Caco-2 (cell line): ENCODE results near the gene PLEKHA6. TPM values are rescaled to one million over a fixed set of nuclear protein-coding genes. Genes with fewer than 3 reads are reported as not detected.

Experiments
- BruUV-seq: library from RNA; stranded (reverse); fragments of 400-500 nt; replicated peaks from 2 replicates; lab custom pipeline; 2021; lab: Mats Ljungman, UMichigan
- CTCF ChIA-PET: fragments of 300-600 bp; sonication (Branson Sonifier 250); formaldehyde crosslinking; loops from one replicate; lab custom pipeline; 2022; ENCODE audit warnings: antibody characterized with exemption; lab: Charles Lee
- POLR2A ChIA-PET: fragments of 300-600 bp; sonication (Branson Sonifier 250); formaldehyde crosslinking; loops from one replicate; lab custom pipeline; 2022; ENCODE audit warnings: antibody characterized with exemption; lab: Charles Lee
- DNase-seq, 2 experiments: peaks; one replicate each; pipeline versions ENCODE4 v3.0.0 to v3.0.0-alpha.2; 2020 to 2022
- H3K27me3 ChIP-seq: replicated peaks from 2 replicates; pipeline ENCODE4 v1.6.0; 2011; ENCODE audit warnings: low read length; ENCODE audit not compliant: control insufficient read depth, insufficient read depth
- H3K36me3 ChIP-seq: 2 replicates; pipeline ENCODE4 v1.5.1; 2011; ENCODE audit warnings: low read length; ENCODE audit not compliant: control insufficient read depth, insufficient read depth
- H3K4me1 ChIP-seq: fragments of 250-450 bp; sonication (Bioruptor Pico); 2 replicates; pipeline ENCODE4 v1.5.1; 2020; ENCODE audit warnings: mild to moderate bottlenecking
- H3K4me3 ChIP-seq: 2 replicates; pipeline ENCODE4 v1.5.1; 2011; ENCODE audit warnings: low read depth, mild to moderate bottlenecking, control low read depth, low read length
- H3K9me3 ChIP-seq: fragments of 250-450 bp; sonication (Bioruptor Pico); 2 replicates; pipeline ENCODE4 v1.5.1; 2020; ENCODE audit warnings: mild to moderate bottlenecking, moderate library complexity
- H3K27ac Mint-ChIP-seq: one replicate; pipeline ENCODE4 v1.8.0; 2022; ENCODE audit warnings: mixed read lengths; ENCODE audit not compliant: unreplicated experiment
- H3K27me3 Mint-ChIP-seq: one replicate; pipeline ENCODE4 v1.8.0; 2022; ENCODE audit warnings: mixed read lengths; ENCODE audit not compliant: insufficient read depth, unreplicated experiment
- H3K36me3 Mint-ChIP-seq: one replicate; pipeline ENCODE4 v1.8.0; 2022; ENCODE audit warnings: mild to moderate bottlenecking, mixed read lengths; ENCODE audit not compliant: insufficient read depth, unreplicated experiment
- H3K4me1 Mint-ChIP-seq: one replicate; pipeline ENCODE4 v1.8.0; 2022; ENCODE audit warnings: low read depth, mixed read lengths; ENCODE audit not compliant: unreplicated experiment
- H3K4me3 Mint-ChIP-seq: one replicate; pipeline ENCODE4 v1.8.0; 2022; ENCODE audit warnings: mild to moderate bottlenecking, moderate library complexity, mixed read lengths; ENCODE audit not compliant: unreplicated experiment
- H3K9me3 Mint-ChIP-seq: one replicate; pipeline ENCODE4 v1.8.0; 2022; ENCODE audit warnings: mixed read lengths; ENCODE audit not compliant: unreplicated experiment
- intact Hi-C: fragments of 100-400 bp; cut with micrococcal nuclease; formaldehyde crosslinking; loops from one replicate; pipeline ENCODE4 v1.10.0; 2022; ENCODE audit not compliant: unreplicated experiment
- total RNA-seq: library from RNA; stranded (reverse); gene quantifications from 2 replicates; pipeline ENCODE4 v1.2.3, GENCODE V29; 2022
- TF ChIP-seq, protein P1 (sequence below), 2 experiments: fragments of 200-600 bp in 1 of 2; IDR thresholded peaks; 1 replicate in 1 of 2; 2 replicates in 1 of 2; pipeline versions ENCODE4 v1.5.1 to v1.8.0; 2011 to 2022; ENCODE audit warnings: antibody characterized with exemption in 1 of 2, control low read depth in 1 of 2, inconsistent platforms in 1 of 2, low read depth in 1 of 2, low read length in 1 of 2, mild to moderate bottlenecking in 1 of 2, moderate library complexity in 1 of 2; ENCODE audit not compliant: insufficient read depth in 1 of 2, severe bottlenecking in 1 of 2, unreplicated experiment in 1 of 2

PLEKHA6 gene
- total RNA-seq, 1 experiment from 2014 or later = 18.8 TPM

DNA sequence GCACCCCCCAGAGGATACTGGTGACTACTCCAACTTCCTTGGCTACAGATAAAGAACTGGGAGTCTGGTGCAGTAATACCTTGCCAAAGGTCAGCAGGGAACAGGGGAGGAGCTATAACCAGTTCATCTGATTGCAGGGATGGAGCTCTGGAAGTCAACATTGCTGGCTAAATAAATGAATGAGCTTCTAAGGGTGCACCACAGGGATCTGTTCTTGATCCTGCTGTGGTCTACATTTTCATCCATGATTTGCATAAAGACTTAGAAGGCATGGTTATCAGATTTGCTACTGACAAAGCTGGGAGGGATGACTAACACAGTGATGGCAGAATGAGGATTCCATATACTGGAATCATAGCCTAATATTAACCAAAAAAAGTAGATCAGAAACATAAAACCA lies 18.3 kb downstream of the PLEKHA6 start:
- Histone ChIP-seq H3K9me3 (no peaks in the 10 kb centered on the region), H3K36me3 (no peaks in the 10 kb centered on the region; the same call in 1 of the 2 replicates), H3K27me3 (no peaks in the 10 kb centered on the region), H3K4me1 (peaks cover 3% of the 10 kb centered on the region; the same call in 1 of the 2 replicates), H3K4me3 (no peak overlapping the region)
- Mint-ChIP-seq H3K36me3 (no peaks in the 10 kb centered on the region), H3K9me3 (no peaks in the 10 kb centered on the region), H3K27me3 (no peaks in the 10 kb centered on the region), H3K27ac (no peak overlapping the region), H3K4me1 (peaks cover 24% of the 10 kb centered on the region), H3K4me3 (no peak overlapping the region)
- ChIA-PET CTCF (interaction anchor here (0.5 to 1.4 kb wide), 7 partner anchors 17 to 405 kb away, joined by 3 to 5 read pairs (median 4); partner anchors contain the start of genes GOLT1A and PLEKHA6), POLR2A (no interaction called here)
- intact Hi-C loops = no loop called here
- peak in 1 of 2 experiments; percentile 26 for DNase-seq
- TF ChIP-seq, protein P1, sequence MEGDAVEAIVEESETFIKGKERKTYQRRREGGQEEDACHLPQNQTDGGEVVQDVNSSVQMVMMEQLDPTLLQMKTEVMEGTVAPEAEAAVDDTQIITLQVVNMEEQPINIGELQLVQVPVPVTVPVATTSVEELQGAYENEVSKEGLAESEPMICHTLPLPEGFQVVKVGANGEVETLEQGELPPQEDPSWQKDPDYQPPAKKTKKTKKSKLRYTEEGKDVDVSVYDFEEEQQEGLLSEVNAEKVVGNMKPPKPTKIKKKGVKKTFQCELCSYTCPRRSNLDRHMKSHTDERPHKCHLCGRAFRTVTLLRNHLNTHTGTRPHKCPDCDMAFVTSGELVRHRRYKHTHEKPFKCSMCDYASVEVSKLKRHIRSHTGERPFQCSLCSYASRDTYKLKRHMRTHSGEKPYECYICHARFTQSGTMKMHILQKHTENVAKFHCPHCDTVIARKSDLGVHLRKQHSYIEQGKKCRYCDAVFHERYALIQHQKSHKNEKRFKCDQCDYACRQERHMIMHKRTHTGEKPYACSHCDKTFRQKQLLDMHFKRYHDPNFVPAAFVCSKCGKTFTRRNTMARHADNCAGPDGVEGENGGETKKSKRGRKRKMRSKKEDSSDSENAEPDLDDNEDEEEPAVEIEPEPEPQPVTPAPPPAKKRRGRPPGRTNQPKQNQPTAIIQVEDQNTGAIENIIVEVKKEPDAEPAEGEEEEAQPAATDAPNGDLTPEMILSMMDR (IDR thresholded peaks at IDR 0.05; ENCODE audit: insufficient read depth in 1 of 2, low read depth in 1 of 2, low read length in 1 of 2, severe bottlenecking in 1 of 2, unreplicated experiment in 1 of 2) = no peak
- no TSS peak for BruUV-seq

DNA sequence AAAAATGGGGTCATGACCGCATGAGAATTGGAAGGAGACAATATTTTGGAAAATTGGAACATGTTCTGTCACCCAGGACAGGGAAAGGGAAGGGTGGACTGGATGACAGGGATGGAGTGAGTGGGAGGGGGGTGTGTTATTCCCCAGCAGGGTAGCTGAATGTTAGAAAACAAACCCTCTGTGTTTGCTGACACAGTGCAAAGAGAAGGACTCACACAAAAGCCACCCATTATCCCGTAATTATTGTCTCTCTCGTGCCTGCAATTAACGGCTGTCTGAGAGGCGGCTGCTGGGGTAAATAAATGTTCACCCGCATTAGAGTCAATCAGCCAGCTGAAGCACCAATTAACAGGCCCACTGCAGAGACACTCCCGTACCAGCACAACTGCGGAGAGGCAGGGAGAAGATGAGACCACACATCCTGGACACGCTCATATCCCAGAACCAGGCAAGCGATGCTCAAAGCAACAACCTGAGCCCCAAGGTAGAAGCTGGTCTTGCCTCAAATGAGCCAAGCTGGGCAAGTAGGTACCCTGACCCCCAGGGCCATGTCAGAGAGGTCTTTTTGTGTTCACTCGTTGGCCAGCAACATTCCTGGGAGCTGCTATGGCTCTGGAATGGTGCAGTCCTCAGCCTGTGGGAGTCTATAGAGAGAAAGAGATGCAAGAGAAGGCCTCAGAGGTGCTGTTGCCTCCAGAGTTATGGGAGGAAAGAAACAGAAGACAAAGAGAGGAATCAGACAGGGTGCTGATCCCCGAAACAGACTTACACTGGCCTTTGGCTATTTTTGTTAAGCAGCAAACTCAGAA lies 19.4 kb downstream of the PLEKHA6 start:
- no peak for DNase-seq
- TF ChIP-seq, protein P1 (IDR thresholded peaks at IDR 0.05; ENCODE audit: insufficient read depth in 1 of 2, low read depth in 1 of 2, low read length in 1 of 2, severe bottlenecking in 1 of 2, unreplicated experiment in 1 of 2) = no peak
- Mint-ChIP-seq H3K27ac (no peak overlapping the region), H3K27me3 (no peaks in the 10 kb centered on the region), H3K36me3 (no peaks in the 10 kb centered on the region), H3K4me1 (peaks cover 16% of the 10 kb centered on the region), H3K4me3 (no peak overlapping the region), H3K9me3 (no peaks in the 10 kb centered on the region)
- Histone ChIP-seq H3K4me1 (peaks cover 3% of the 10 kb centered on the region; the same call in 1 of the 2 replicates), H3K36me3 (no peaks in the 10 kb centered on the region; the same call in 1 of the 2 replicates), H3K27me3 (no peaks in the 10 kb centered on the region), H3K9me3 (no peaks in the 10 kb centered on the region), H3K4me3 (no peak overlapping the region)
- ChIA-PET POLR2A (no interaction called here), CTCF (interaction anchor here (1.4 kb wide), 1 partner anchor 20 kb away, joined by 5 read pairs; the partner anchor contains the start of gene PLEKHA6)
- intact Hi-C loops = no loop called here
- no TSS peak for BruUV-seq

GRCh38 chr1:204339541-204339940 lies 20.2 kb downstream of the PLEKHA6 start:
- Histone ChIP-seq H3K27me3 (no peaks in the 10 kb centered on the region), H3K4me1 (peaks cover 3% of the 10 kb centered on the region; the same call in 1 of the 2 replicates), H3K4me3 (no peak overlapping the region), H3K9me3 (no peaks in the 10 kb centered on the region), H3K36me3 (no peaks in the 10 kb centered on the region)
- Mint-ChIP-seq H3K4me1 (peaks cover 13% of the 10 kb centered on the region), H3K9me3 (no peaks in the 10 kb centered on the region), H3K27ac (no peak overlapping the region), H3K4me3 (no peak overlapping the region), H3K36me3 (no peaks in the 10 kb centered on the region), H3K27me3 (no peaks in the 10 kb centered on the region)
- TF ChIP-seq, protein P1 (IDR thresholded peaks at IDR 0.05; ENCODE audit: insufficient read depth in 1 of 2, low read depth in 1 of 2, low read length in 1 of 2, severe bottlenecking in 1 of 2, unreplicated experiment in 1 of 2) = no peak
- intact Hi-C loops = no loop called here
- DNase-seq = no peak
- POLR2A ChIA-PET = no interaction called here
- no TSS peak for BruUV-seq
- CTCF ChIA-PET = no interaction called here
